K562 (cell line): ENCODE results near the gene CTPS1. TPM values are rescaled to one million over a fixed set of nuclear protein-coding genes. Genes with fewer than 3 reads are reported as not detected.
A peak's percentile ranks its signal among the peaks of the same experiment; 100 is the strongest.

Experiments
- ATAC-seq: fragments of 200-7000 bp; cut with Tn5 transposase; 3 replicates; pipeline ENCODE4 v1.9.1; 2020; ENCODE audit warnings: moderate library complexity
- BruUV-seq: library from RNA; stranded (reverse); fragments of 400-500 nt; replicated peaks from 2 replicates; lab custom pipeline; 2021; lab: Mats Ljungman, UMichigan
- CTCF ChIA-PET: fragments of 300-600 bp; formaldehyde crosslinking; extraction: SDS; loops from one replicate; lab custom pipeline; 2021; ENCODE audit warnings: low intra/inter-chr PET ratio; lab: Yijun Ruan, JAX
- POLR2A ChIA-PET: fragments of 300-600, 350-650 bp; sonication (Branson Sonifier 250); formaldehyde crosslinking; extraction: SDS; loops from one replicate; lab custom pipeline; 2021; ENCODE audit warnings: antibody characterized with exemption, inconsistent platforms; lab: Yijun Ruan, JAX
- DNase-seq, 4 experiments: peaks; one replicate each; pipeline versions ENCODE4 v3.0.0 to v3.0.0-alpha.2; 2011 to 2018; ENCODE audit warnings: low spot score in 3 of 4, mixed read lengths in 3 of 4; ENCODE audit errors: extremely low read depth in 1 of 4
- FAIRE-seq: peaks from 2 replicates; lab custom pipeline; 2011; peaks lifted over from hg19 to GRCh38; lab: Jason Lieb, UNC
- H2AFZ ChIP-seq: 2 replicates; pipeline ENCODE4 v1.6.0; 2011; ENCODE audit warnings: low read depth, low read length, control low read depth, inconsistent platforms
- H3K27ac ChIP-seq: fragments of 200-600 bp; 3 replicates; pipeline ENCODE4 v1.8.0; 2011; ENCODE audit warnings: low read depth, mild to moderate bottlenecking, control low read depth, inconsistent platforms, low read length, moderate library complexity, mixed read lengths; ENCODE audit errors: extremely low read depth
- H3K27me3 ChIP-seq, 2 experiments: fragments of 300-600 bp in 1 of 2; 2 replicates in 1 of 2; 3 replicates in 1 of 2; pipeline versions ENCODE4 v1.6.0 to v1.8.0; 2011; ENCODE audit warnings: inconsistent platforms in 2 of 2, low read length in 2 of 2, mild to moderate bottlenecking in 1 of 2, mixed read lengths in 1 of 2, moderate library complexity in 1 of 2; ENCODE audit not compliant: control insufficient read depth in 2 of 2, insufficient read depth in 2 of 2
- H3K36me3 ChIP-seq: fragments of 300-600 bp; 3 replicates; pipeline ENCODE4 v1.8.0; 2011; ENCODE audit warnings: mild to moderate bottlenecking, low read length, inconsistent platforms; ENCODE audit not compliant: control insufficient read depth, insufficient read depth
- H3K4me1 ChIP-seq, 2 experiments: fragments of 200-600 bp in 1 of 2; replicated peaks in 1 of 2; 2 replicates in 1 of 2; 3 replicates in 1 of 2; pipeline versions ENCODE4 v1.5.1 to v1.8.0; 2011; ENCODE audit warnings: inconsistent platforms in 2 of 2, low read length in 2 of 2, mild to moderate bottlenecking in 1 of 2, mixed read lengths in 1 of 2, moderate library complexity in 1 of 2; ENCODE audit not compliant: control insufficient read depth in 2 of 2, insufficient read depth in 2 of 2
- H3K4me2 ChIP-seq: 2 replicates; pipeline ENCODE4 v1.6.1; 2011; ENCODE audit warnings: low read length, control low read depth, inconsistent platforms, mixed read lengths; ENCODE audit not compliant: insufficient read depth
- H3K4me3 ChIP-seq: fragments of 200-600 bp; sonication (generic), shearing (Covaris generic); 2 replicates; pipeline ENCODE4 v1.5.1; 2016; ENCODE audit warnings: control low read depth, inconsistent platforms
- H3K79me2 ChIP-seq: fragments of 200-600 bp; 3 replicates; pipeline ENCODE4 v1.8.0; 2011; ENCODE audit warnings: low read length, inconsistent platforms; ENCODE audit not compliant: control insufficient read depth, insufficient read depth
- H3K9ac ChIP-seq, 2 experiments: 2 replicates each; pipeline versions ENCODE4 v1.6.0 to v1.6.1; 2011; ENCODE audit warnings: low read depth in 2 of 2, low read length in 2 of 2, control low read depth in 1 of 2, inconsistent platforms in 1 of 2, mild to moderate bottlenecking in 1 of 2, mixed read lengths in 1 of 2; ENCODE audit not compliant: insufficient read depth in 1 of 2
- H3K9me1 ChIP-seq: one replicate; pipeline ENCODE4 v1.6.0; 2011; ENCODE audit warnings: inconsistent platforms, mild to moderate bottlenecking, low read length, moderate library complexity; ENCODE audit not compliant: control insufficient read depth, insufficient read depth
- H3K9me3 ChIP-seq: replicated peaks from 2 replicates; pipeline ENCODE4 v1.5.1; 2011; ENCODE audit warnings: low read depth, low read length, inconsistent platforms; ENCODE audit not compliant: control insufficient read depth, insufficient read depth
- H4K20me1 ChIP-seq: replicated peaks from 2 replicates; pipeline ENCODE4 v1.6.1; 2011; ENCODE audit warnings: low read length, inconsistent platforms, mixed read lengths; ENCODE audit not compliant: control insufficient read depth, insufficient read depth
- CHCHD3 ChIP-seq: fragments of 250-450 bp; sonication (Bioruptor Pico); IDR thresholded peaks from 2 replicates; pipeline ENCODE4 v2.1.2; 2022; ENCODE audit warnings: mild to moderate bottlenecking
- GABPA ChIP-seq: fragments of 200-800 bp; sonication (Bioruptor generic); conservative IDR thresholded peaks from 2 replicates; pipeline ENCODE4 v1.6.1; 2016; ENCODE audit warnings: low read depth, missing genetic modification characterization, missing compliant biosample characterization
- ZNF512 ChIP-seq: IDR thresholded peaks from 2 replicates; pipeline ENCODE4 v1.6.1; 2016; ENCODE audit warnings: missing genetic modification characterization, missing compliant biosample characterization
- ZNF583 ChIP-seq: fragments of 250-450 bp; sonication (Bioruptor Pico); IDR thresholded peaks from 2 replicates; pipeline ENCODE4 v1.4.0; 2020
- WGBS: fragments of 100-300 bp; shearing (Covaris generic); methylation state at CpG from one replicate; pipeline ENCODE4 v1.1.6; 2016; ENCODE audit warnings: low coverage, mixed read lengths; ENCODE audit not compliant: insufficient coverage; ENCODE audit errors: missing lambda C conversion rate; 5-methylcytosine and 5-hydroxymethylcytosine counted together
- in situ Hi-C: fragments of 300-500 bp; cut with MboI; formaldehyde crosslinking; loops from 4 replicates; pipeline ENCODE4 v1.15.0; 2018; ENCODE audit warnings: inconsistent platforms, mixed read lengths
- intact Hi-C: fragments of 100-400 bp; cut with micrococcal nuclease; formaldehyde crosslinking; loops from 2 replicates; pipeline ENCODE4 v1.14.2; 2022
- polyA plus RNA-seq, 8 experiments: library from polyadenylated mRNA; depleted of rRNA in 4 of 8; stranded (reverse) in 5 of 8; unstranded in 3 of 8; fragments of >200 nt; fragmentation: Nextera tagmentation in 2 of 8; fragmentation: Illumina TruSeq in 1 of 8; extraction: Ambion mirVana in 2 of 8; extraction: Trizol in 1 of 8; gene quantifications; 2 replicates each; pipeline versions ENCODE4 v1.2.1 to v1.2.3, GENCODE V29; 2011 to 2014; ENCODE audit warnings: inconsistent platforms in 1 of 8, missing spikeins in 1 of 8
- total RNA-seq, 7 experiments: library from RNA; depleted of rRNA in 6 of 7; stranded (reverse); fragments of >200 nt in 6 of 7; fragmentation: Illumina TruSeq in 2 of 7; extraction: Trizol in 2 of 7; gene quantifications; 2 replicates each; pipeline versions ENCODE4 v1.2.1 to v1.2.3, GENCODE V29; 2011 to 2021; ENCODE audit warnings: low replicate concordance in 1 of 7

Gene CTPS1
- total and polyA plus RNA-seq, 9 of the 15 experiments (the other 6 are each of a cell fraction or from before 2014, with no cell fraction given), result 44.4 to 164 (median 87.7) TPM

- peak; percentile 66; the same call in 1 of the 2 replicates for TF ChIP-seq ZNF512
- TF ChIP-seq, all 486 proteins: peak for 2
These were observed 34.6 kb upstream of the CTPS1 start (continued) for GRCh38 chr1:40944841-40945430.

GRCh38 chr1:40945491-40945973 lies 34.0 kb upstream of the CTPS1 start:
- ATAC-seq (no peak), FAIRE-seq (no peak), DNase-seq (no peak)
- Histone ChIP-seq H3K4me2 (no peak overlapping the region), H3K27ac (no peak overlapping the region), H3K27me3 (no peaks in the 10 kb centered on the region), H4K20me1 (no peaks in the 10 kb centered on the region), H3K9ac (no peak overlapping the region), H3K9me1 (no peaks in the 10 kb centered on the region), H3K4me1 (peaks cover 4 to 5% of the 10 kb centered on the region in 2 experiments; a peak in 3 of 5 replicates), H3K36me3 (no peaks in the 10 kb centered on the region), H3K79me2 (no peaks in the 10 kb centered on the region), H3K9me3 (no peaks in the 10 kb centered on the region), H3K4me3 (no peak overlapping the region), H2AFZ (no peak overlapping the region)
- ChIA-PET POLR2A (interaction anchor here (1.0 to 1.8 kb wide), 2 partner anchors 81 to 83 kb away, joined by 3 to 4 read pairs; partner anchors contain the start of gene CITED4), CTCF (interaction anchor here (0.8 kb wide), 1 partner anchor 95 kb away, joined by 4 read pairs; no protein-coding TSS in a partner anchor)
- in situ Hi-C loops, result no loop called here
- TF ChIP-seq GABPA (tag), result no peak
- TF ChIP-seq ZNF583 (CRISPR knock-in tag), result peak; percentile 97
- TF ChIP-seq CHCHD3 (CRISPR knock-in tag), result no peak
- BruUV-seq, result no TSS peak
- 35% methylated on average over 2 of the region's 2 CpGs for WGBS
- intact Hi-C loops, result no loop called here
